RWPE1 (cell line): ENCODE data around the gene ANKS1A.

Experiments
- CTCF ChIA-PET: fragments of 350-600 bp; sonication (Branson Sonifier 250); formaldehyde crosslinking; extraction: SDS; loops from one replicate; lab custom pipeline; 2021; lab: Yijun Ruan, JAX
- POLR2A ChIA-PET: fragments of 400-600 bp; formaldehyde crosslinking; extraction: SDS; loops from one replicate; lab custom pipeline; 2020; ENCODE audit warnings: antibody characterized with exemption; ENCODE audit not compliant: low non-redundant PET; lab: Yijun Ruan, JAX
- DNase-seq: peaks from one replicate; pipeline ENCODE4 v3.0.0; 2012; ENCODE audit warnings: low spot score
- H3K27ac ChIP-seq: fragments of 450-650 bp; 2 replicates; pipeline ENCODE4 v1.5.1; 2017
- CTCF ChIP-seq: fragments of 450-650 bp; conservative IDR thresholded peaks from 2 replicates; pipeline ENCODE4 v1.5.1; 2017; ENCODE audit warnings: low read depth, mild to moderate bottlenecking

ANKS1A gene

GRCh38 chr6:34867484-34867883 is 21.6 kb upstream of the ANKS1A start:
- H3K27ac ChIP-seq, result no peak overlapping the region
- no peak for TF ChIP-seq CTCF
- CTCF ChIA-PET, result interaction anchor here (0.5 to 1.6 kb wide), 3 partner anchors 9 to 112 kb away, joined by 3 to 10 read pairs (median 4); no protein-coding TSS in a partner anchor
- POLR2A ChIA-PET, result no interaction called here
- no peak for DNase-seq

DNA sequence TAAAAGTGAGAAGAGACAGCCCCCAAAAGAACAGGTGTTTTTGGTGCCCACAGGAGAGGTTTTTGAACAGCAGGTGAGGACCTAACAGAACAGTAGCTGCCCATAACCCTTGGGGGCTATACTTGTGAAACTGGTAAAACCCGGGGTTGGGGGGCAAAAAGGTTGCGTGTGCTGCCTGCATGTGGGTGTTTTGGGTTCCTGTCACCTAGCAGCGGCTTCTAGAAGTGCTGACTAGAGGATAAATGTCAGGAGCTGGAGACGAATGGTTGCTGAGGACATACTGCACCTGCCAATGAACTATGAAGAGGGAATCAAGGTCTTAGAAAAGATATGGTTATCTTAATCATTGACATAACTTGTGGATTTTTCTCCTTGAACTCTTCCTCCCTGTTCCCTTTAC is 17.2 kb upstream of the ANKS1A start:
- ChIA-PET POLR2A (no interaction called here), CTCF (interaction anchor here (0.6 to 1.1 kb wide), 4 partner anchors 13 to 333 kb away, joined by 3 to 4 read pairs (median 3); no protein-coding TSS in a partner anchor)
- TF ChIP-seq CTCF, result no peak
- no peak overlapping the region for H3K27ac ChIP-seq
- no peak for DNase-seq

- TF ChIP-seq CTCF, result no peak
Measured at GRCh38 chr6:34872332-34872731, 16.7 kb upstream of the ANKS1A start.

DNA sequence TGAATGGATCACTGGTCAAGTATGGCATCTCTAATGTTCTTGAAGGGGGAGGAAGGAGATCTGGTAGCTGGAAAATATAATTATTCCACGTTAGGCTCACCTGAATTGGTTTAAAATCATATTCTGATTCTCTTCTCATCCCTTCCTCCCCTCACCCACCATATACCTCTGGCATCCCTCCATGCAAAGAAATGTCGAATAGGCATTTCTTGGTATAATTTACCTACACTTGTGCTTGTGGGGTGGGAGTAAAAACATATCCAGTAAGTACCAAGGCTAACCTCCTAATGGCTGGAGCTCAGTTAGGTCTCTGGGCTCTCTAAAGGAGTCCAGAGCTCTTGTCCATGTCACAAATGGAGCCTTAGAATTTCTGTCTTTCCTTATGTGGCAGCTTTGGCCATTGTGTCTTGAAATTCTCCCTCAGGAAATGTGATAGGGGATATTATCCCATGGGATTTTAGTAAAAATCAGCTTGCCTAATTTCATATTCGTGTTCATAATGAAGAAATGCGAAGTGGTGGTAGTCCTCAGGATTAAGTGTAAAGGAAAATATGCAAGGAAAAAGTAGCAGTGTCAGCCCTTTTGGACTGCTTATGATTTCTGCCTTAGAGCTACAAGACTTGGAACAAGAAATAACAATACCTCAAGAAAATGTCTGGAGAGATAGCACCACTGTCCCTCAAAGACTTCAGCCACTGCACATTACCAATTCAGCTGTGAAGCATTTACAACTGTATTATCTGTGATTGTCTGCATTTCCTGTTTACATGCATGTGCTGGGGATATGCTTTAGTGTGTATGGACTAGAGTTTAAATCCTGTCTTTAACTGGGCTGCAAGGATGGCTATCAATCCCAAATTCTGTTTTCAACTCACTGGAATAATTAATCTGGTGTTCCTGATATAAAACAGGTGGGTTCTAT is 13.5 kb upstream of the ANKS1A start:
- CTCF ChIA-PET, result no interaction called here
- no peak for TF ChIP-seq CTCF
- POLR2A ChIA-PET, result no interaction called here
- no peak overlapping the region for H3K27ac ChIP-seq
- DNase-seq, result no peak

More at GRCh38 chr6:34872332-34872731, 16.7 kb upstream of the ANKS1A start:
- CTCF ChIA-PET, result interaction anchor here (0.6 kb wide), 3 partner anchors 217 to 728 kb away, joined by 3 to 4 read pairs (median 3); no protein-coding TSS in a partner anchor
- POLR2A ChIA-PET, result no interaction called here
- no peak for DNase-seq
- no peak overlapping the region for H3K27ac ChIP-seq

- H3K27ac ChIP-seq, result no peak overlapping the region
- no peak for DNase-seq
- CTCF ChIA-PET, result interaction anchor here (1.0 kb wide), 1 partner anchor 629 kb away, joined by 3 read pairs; no protein-coding TSS in a partner anchor
- POLR2A ChIA-PET, result no interaction called here
- no peak for TF ChIP-seq CTCF
Measured at GRCh38 chr6:34876472-34876871, 12.6 kb upstream of the ANKS1A start.

DNA sequence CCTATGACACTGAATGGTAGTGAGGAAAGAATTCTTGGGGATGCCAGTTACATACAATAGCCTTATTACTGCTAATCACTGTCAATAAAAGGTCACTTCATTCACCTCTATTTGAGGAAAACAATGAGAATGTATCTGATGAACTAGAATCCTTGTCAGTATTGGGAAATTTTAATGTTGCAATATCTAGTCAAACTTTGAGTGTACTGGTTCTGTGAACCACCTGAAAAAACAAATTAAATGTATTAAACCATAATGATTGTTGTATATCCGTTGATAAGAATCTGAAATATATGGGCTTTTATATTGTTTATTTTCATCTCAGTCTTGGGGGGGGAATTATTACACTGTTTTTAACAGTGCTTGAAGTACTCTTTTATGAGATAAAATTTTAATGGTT is 11.8 kb upstream of the ANKS1A start:
- H3K27ac ChIP-seq, result no peak overlapping the region
- no peak for TF ChIP-seq CTCF
- ChIA-PET CTCF (interaction anchor here (1.0 kb wide), 1 partner anchor 630 kb away, joined by 3 read pairs; no protein-coding TSS in a partner anchor), POLR2A (no interaction called here)
- DNase-seq, result no peak
